Stomach (tissue), 4 donors: Measurements from ENCODE around the gene LY9.

Source experiments
- CTCF ChIP-seq, 7 experiments: fragments of 450-650 bp in 4 of 7; fragments of 200-600 bp in 3 of 7; sonication (generic) in 3 of 7; IDR thresholded peaks; one replicate each; pipeline ENCODE4 v1.5.1; 2016 to 2019; ENCODE audit warnings: antibody characterized with exemption in 7 of 7, control low read depth in 2 of 7, mild to moderate bottlenecking in 1 of 7
- EP300 ChIP-seq: sonication (generic); formaldehyde crosslinking; IDR thresholded peaks from one replicate; pipeline ENCODE4 v1.6.1; 2017; ENCODE audit warnings: antibody characterized with exemption
- POLR2A ChIP-seq, 4 donors: fragments of 450-650 bp; IDR thresholded peaks; one replicate each; pipeline ENCODE4 v1.6.1; 2016; ENCODE audit warnings: antibody characterized with exemption in 4 of 4, control low read depth in 2 of 4, mild to moderate bottlenecking in 1 of 4, moderate library complexity in 1 of 4
- POLR2AphosphoS5 ChIP-seq, 3 donors: sonication (generic); formaldehyde crosslinking; IDR thresholded peaks; one replicate each; pipeline ENCODE4 v1.6.1; 2016; ENCODE audit warnings: antibody characterized with exemption in 3 of 3

GRCh38 chr1:160781914-160782689 lies 13.9 kb upstream of the LY9 start:
- TF ChIP-seq CTCF (IDR thresholded peaks at IDR 0.05) (no peak), POLR2A (IDR thresholded peaks at IDR 0.05) (no peak), POLR2AphosphoS5 (IDR thresholded peaks at IDR 0.05) (peak in 1 of 3 donors; percentile 55), EP300 (no peak)
